GM23248 (cell line): ENCODE measurements around the gene PPP1R1B. TPM values are rescaled to one million over a fixed set of nuclear protein-coding genes. Genes with fewer than 3 reads are reported as not detected.
A peak's percentile ranks its signal among the peaks of the same experiment; 100 is the strongest.

Experiments used
- DNase-seq: peaks from one replicate; pipeline ENCODE4 v3.0.0-alpha.2; 2015
- H2AFZ ChIP-seq: fragments of 200-600 bp; sonication (generic); 2 replicates; pipeline ENCODE4 v1.6.1; 2016; ENCODE audit warnings: antibody characterized with exemption
- H3F3A ChIP-seq: fragments of 200-600 bp; sonication (generic); 2 replicates; pipeline ENCODE4 v1.6.1; 2016; ENCODE audit warnings: mild to moderate bottlenecking, antibody characterized with exemption, mixed run types; ENCODE audit not compliant: insufficient read depth
- H3K27ac ChIP-seq: fragments of 200-600 bp; sonication (generic); 2 replicates; pipeline ENCODE4 v1.5.1; 2016; ENCODE audit warnings: mild to moderate bottlenecking
- H3K27me3 ChIP-seq: fragments of 200-600 bp; sonication (generic); replicated peaks from 2 replicates; pipeline ENCODE4 v1.6.1; 2016; ENCODE audit warnings: mild to moderate bottlenecking; ENCODE audit not compliant: insufficient read depth
- H3K36me3 ChIP-seq: fragments of 200-600 bp; sonication (generic); 2 replicates; pipeline ENCODE4 v1.6.1; 2016; ENCODE audit warnings: low read depth, mild to moderate bottlenecking
- H3K4me1 ChIP-seq: fragments of 200-600 bp; sonication (generic); 2 replicates; pipeline ENCODE4 v1.6.1; 2016; ENCODE audit warnings: mild to moderate bottlenecking; ENCODE audit not compliant: insufficient read depth
- H3K4me2 ChIP-seq: fragments of 200-600 bp; sonication (generic); one replicate; pipeline ENCODE4 v1.6.1; 2016; ENCODE audit warnings: mild to moderate bottlenecking; ENCODE audit not compliant: unreplicated experiment
- H3K4me3 ChIP-seq: fragments of 200-600 bp; sonication (generic); 2 replicates; pipeline ENCODE4 v1.5.1; 2016; ENCODE audit warnings: mild to moderate bottlenecking
- H3K79me2 ChIP-seq: fragments of 200-600 bp; sonication (generic); 2 replicates; pipeline ENCODE4 v1.6.1; 2016; ENCODE audit warnings: mild to moderate bottlenecking; ENCODE audit not compliant: insufficient read depth
- H3K9ac ChIP-seq: fragments of 200-600 bp; sonication (generic); 2 replicates; pipeline ENCODE4 v1.6.1; 2016; ENCODE audit warnings: mild to moderate bottlenecking
- H3K9me2 ChIP-seq: fragments of 200-600 bp; sonication (generic); 2 replicates; pipeline ENCODE4 v1.6.1; 2016; ENCODE audit warnings: mixed run types, mild to moderate bottlenecking, moderate library complexity; ENCODE audit not compliant: insufficient read depth
- H3K9me3 ChIP-seq: fragments of 200-600 bp; sonication (generic); one replicate; pipeline ENCODE4 v1.6.1; 2017; ENCODE audit warnings: low read depth
- H4K20me1 ChIP-seq: fragments of 200-600 bp; sonication (generic); 2 replicates; pipeline ENCODE4 v1.6.0; 2016; ENCODE audit not compliant: insufficient read depth
- EZH2 ChIP-seq: fragments of 200-600 bp; sonication (generic); IDR thresholded peaks from 2 replicates; pipeline ENCODE4 v1.6.1; 2018; ENCODE audit warnings: antibody characterized with exemption, mild to moderate bottlenecking; ENCODE audit not compliant: insufficient read depth, poor library complexity, severe bottlenecking
- EZH2phosphoT487 ChIP-seq: fragments of 200-600 bp; sonication (generic); IDR thresholded peaks from 2 replicates; pipeline ENCODE4 v1.6.1; 2018; ENCODE audit warnings: antibody characterized with exemption, moderate library complexity, mild to moderate bottlenecking, low read depth; ENCODE audit not compliant: insufficient read depth
- WGBS, 2 experiments: methylation state at CpG; one replicate each; pipeline ENCODE4 v1.1.6; 2015 to 2017; ENCODE audit warnings: low lambda C conversion rate in 2 of 2, low coverage in 1 of 2; ENCODE audit errors: missing lambda C conversion rate in 2 of 2; 5-methylcytosine and 5-hydroxymethylcytosine counted together
- in situ Hi-C: fragments of 300-500 bp; cut with MboI; formaldehyde crosslinking; loops from 2 replicates; pipeline ENCODE4 v1.15.0; 2020
- polyA plus RNA-seq: library from polyadenylated mRNA; unstranded; fragments of >200 nt; fragmentation: Nextera tagmentation; extraction: Ambion mirVana; gene quantifications from 2 replicates; pipeline ENCODE4 v1.2.1, GENCODE V29; 2016
- total RNA-seq: library from RNA; depleted of rRNA; stranded (reverse); fragments of >200 nt; shearing (Covaris generic); gene quantifications from 2 replicates; pipeline ENCODE4 v1.2.3, GENCODE V29; 2014

Gene PPP1R1B
- total and polyA plus RNA-seq, 2 experiments from 2014 or later, result not detected

DNA sequence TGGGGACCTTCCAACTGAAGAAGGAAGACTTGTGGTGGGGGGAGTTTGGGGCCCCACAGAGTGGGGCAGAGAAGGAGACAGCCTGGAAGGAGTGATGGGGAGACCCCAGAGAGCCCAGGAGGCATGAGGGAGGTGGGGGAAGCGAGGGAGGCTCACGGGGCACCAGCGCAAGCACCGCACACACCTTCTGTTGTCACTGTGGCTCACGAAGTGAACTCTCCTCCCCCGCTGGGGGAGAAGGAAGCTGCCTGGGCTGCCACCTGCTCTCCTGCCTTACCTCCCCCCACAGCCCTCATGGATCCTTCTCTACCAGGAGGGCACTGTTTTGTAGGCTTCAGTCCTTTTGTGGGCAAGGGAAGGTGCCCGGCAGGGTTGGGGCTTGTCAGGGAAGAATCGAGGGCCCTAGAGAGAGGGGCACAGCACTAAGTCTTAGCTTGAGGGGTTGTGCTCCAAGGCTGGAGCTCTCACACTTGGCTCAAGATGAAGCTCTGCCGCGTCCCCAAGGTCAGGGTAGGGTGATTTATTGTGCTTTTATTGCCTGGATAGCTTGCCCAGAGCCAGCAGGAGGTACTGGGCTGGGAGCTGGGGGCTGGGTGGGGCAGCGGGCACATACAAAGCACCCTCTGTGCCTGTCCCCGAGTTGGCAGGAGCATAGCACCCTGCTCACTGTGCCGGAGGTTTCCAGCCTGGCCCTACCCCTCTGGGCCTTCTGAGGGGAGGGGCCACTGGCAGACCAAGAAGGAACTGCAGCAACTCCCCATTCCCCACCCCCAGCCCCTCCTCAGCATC is 5.6 kb downstream of the PPP1R1B start:
- TF ChIP-seq EZH2 (no peak), EZH2phosphoT487 (no peak)
- Histone ChIP-seq H3K9me3 (no peaks in the 10 kb centered on the region), H3K4me2 (no peak overlapping the region), H3F3A (no peaks in the 10 kb centered on the region), H3K4me1 (peaks cover 4% of the 10 kb centered on the region; the same call in 1 of the 2 replicates), H3K36me3 (no peaks in the 10 kb centered on the region), H4K20me1 (no peaks in the 10 kb centered on the region), H3K27me3 (peaks cover 29% of the 10 kb centered on the region), H3K9me2 (no peaks in the 10 kb centered on the region), H2AFZ (no peak overlapping the region), H3K4me3 (no peak overlapping the region), H3K9ac (no peak overlapping the region), H3K79me2 (peaks cover 2% of the 10 kb centered on the region), H3K27ac (no peak overlapping the region)
- no peak for DNase-seq
- in situ Hi-C loops, result no loop called here
- WGBS, 2 experiments, result 38 to 43% methylated on average over 11 to 13 of the region's 13 CpGs

DNA sequence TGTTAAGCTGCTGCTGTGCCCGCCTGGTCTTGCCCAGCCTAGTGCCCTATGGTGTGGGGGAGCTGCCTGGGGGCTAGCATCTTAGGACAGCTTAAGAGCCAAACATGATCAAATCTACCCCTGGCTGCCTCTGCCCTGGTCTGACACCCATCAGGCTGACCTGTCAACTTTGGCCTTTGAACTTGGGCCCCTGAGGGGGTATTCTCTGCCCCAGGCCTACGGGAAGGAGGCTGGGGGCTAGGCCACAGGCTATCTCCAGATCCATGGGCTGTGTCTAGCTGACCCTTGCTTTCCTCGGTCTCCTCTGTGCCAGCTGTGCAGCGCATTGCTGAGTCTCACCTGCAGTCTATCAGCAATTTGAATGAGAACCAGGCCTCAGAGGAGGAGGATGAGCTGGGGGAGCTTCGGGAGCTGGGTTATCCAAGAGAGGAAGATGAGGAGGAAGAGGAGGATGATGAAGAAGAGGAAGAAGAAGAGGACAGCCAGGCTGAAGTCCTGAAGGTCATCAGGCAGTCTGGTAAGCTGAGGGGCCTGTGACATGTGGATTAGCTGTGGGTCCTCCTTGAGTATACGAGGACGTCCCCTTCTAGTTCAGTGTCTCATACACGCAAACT is 6.9 kb downstream of the PPP1R1B start:
- H3K79me2 ChIP-seq, result peaks cover 16% of the 10 kb centered on the region
- no peaks in the 10 kb centered on the region for H3K9me3 ChIP-seq
- WGBS, 2 experiments, result 43 to 56% methylated on average over 8 of the region's 8 CpGs
- no peaks in the 10 kb centered on the region for H3K36me3 ChIP-seq
- H3K9me2 ChIP-seq, result no peaks in the 10 kb centered on the region
- peaks cover 14% of the 10 kb centered on the region for H3K4me1 ChIP-seq
- in situ Hi-C loops, result no loop called here
- H3K4me3 ChIP-seq, result no peak overlapping the region
- H3F3A ChIP-seq, result no peaks in the 10 kb centered on the region
- no peak overlapping the region for H3K4me2 ChIP-seq
- peaks cover 17% of the 10 kb centered on the region for H3K27me3 ChIP-seq
- TF ChIP-seq EZH2phosphoT487 (no peak), EZH2 (no peak)
- H3K9ac ChIP-seq, result no peak overlapping the region
- no peak overlapping the region for H2AFZ ChIP-seq
- no peak overlapping the region for H3K27ac ChIP-seq
- no peak for DNase-seq
- no peaks in the 10 kb centered on the region for H4K20me1 ChIP-seq

DNA sequence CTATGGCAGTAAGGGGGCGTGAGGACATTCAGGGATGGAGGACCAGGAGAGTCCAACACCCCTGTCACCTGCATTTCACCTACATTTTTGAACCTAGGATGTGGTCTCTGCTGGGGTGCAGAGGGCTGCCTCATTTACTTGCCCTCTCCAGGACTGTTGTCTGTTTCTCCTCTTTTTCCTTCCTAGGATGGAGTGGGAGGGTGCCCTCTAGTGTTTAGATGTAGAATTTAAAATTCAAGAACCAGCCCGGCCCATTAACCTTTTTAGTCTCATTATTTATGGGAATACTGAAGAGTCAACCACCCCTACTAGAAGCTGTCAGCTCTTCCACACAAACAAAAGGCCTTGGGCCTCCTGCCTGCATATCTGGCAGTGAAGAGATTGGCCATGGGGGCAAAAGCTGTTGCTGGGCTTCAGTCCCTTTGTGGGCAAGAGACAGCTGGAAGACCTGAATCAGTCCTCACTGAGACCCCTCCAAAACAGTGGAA is 7.7 kb downstream of the PPP1R1B start:
- H3K27me3 ChIP-seq, result peaks cover 9% of the 10 kb centered on the region; the same call in 1 of the 2 replicates
- no peaks in the 10 kb centered on the region for H4K20me1 ChIP-seq
- peaks cover 18% of the 10 kb centered on the region for H3K4me1 ChIP-seq
- H3K4me3 ChIP-seq, result no peak overlapping the region
- no peaks in the 10 kb centered on the region for H3F3A ChIP-seq
- TF ChIP-seq EZH2phosphoT487 (no peak), EZH2 (no peak)
- H3K9me2 ChIP-seq, result no peaks in the 10 kb centered on the region
- no peaks in the 10 kb centered on the region for H3K9me3 ChIP-seq
- H3K4me2 ChIP-seq, result no peak overlapping the region
- H3K27ac ChIP-seq, result no peak overlapping the region
- in situ Hi-C loops, result no loop called here
- WGBS, 2 experiments, result 32 to 39% methylated on average over 2 of the region's 2 CpGs
- H3K9ac ChIP-seq, result no peak overlapping the region
- peak; percentile 76 for DNase-seq
- H3K79me2 ChIP-seq, result peaks cover 23% of the 10 kb centered on the region
- H3K36me3 ChIP-seq, result no peaks in the 10 kb centered on the region
- no peak overlapping the region for H2AFZ ChIP-seq

GRCh38 chr17:39635614-39636176 is 8.9 kb downstream of the PPP1R1B start:
- Histone ChIP-seq H3K4me3 (no peak overlapping the region), H3K79me2 (peaks cover 36% of the 10 kb centered on the region), H3F3A (no peaks in the 10 kb centered on the region), H3K4me2 (no peak overlapping the region), H3K27ac (no peak overlapping the region), H3K27me3 (peaks cover 5% of the 10 kb centered on the region; the same call in 1 of the 2 replicates), H3K4me1 (peaks cover 18% of the 10 kb centered on the region), H2AFZ (no peak overlapping the region), H3K36me3 (no peaks in the 10 kb centered on the region), H3K9me2 (no peaks in the 10 kb centered on the region), H3K9ac (no peak overlapping the region), H4K20me1 (no peaks in the 10 kb centered on the region), H3K9me3 (no peaks in the 10 kb centered on the region)
- TF ChIP-seq EZH2 (no peak), EZH2phosphoT487 (no peak)
- in situ Hi-C loops, result no loop called here
- 67 to 72% methylated on average over 8 of the region's 8 CpGs for WGBS, 2 experiments
- DNase-seq, result no peak
